H9 (cell line): ENCODE results near the gene SUPT6H. TPM values are rescaled to one million over a fixed set of nuclear protein-coding genes. Genes with fewer than 3 reads are reported as not detected.

ENCODE experiments used
- DNase-seq: peaks from one replicate; pipeline ENCODE4 v3.0.0-alpha.2; 2017
- H2AFZ ChIP-seq: one replicate; pipeline ENCODE4 v1.6.1; 2013; ENCODE audit warnings: mild to moderate bottlenecking, low read length, control low read depth, moderate library complexity
- H2AK5ac ChIP-seq: 2 replicates; pipeline ENCODE4 v1.6.1; 2013; ENCODE audit warnings: low read length, control low read depth, mixed read lengths; ENCODE audit not compliant: insufficient read length
- H2BK120ac ChIP-seq: one replicate; pipeline ENCODE4 v1.6.1; 2013; ENCODE audit warnings: low read depth, mild to moderate bottlenecking, low read length, control low read depth, inconsistent platforms; ENCODE audit not compliant: poor library complexity, severe bottlenecking
- H2BK12ac ChIP-seq: 2 replicates; pipeline ENCODE4 v1.6.1; 2013; ENCODE audit warnings: low read length, control low read depth, mixed read lengths, low read depth; ENCODE audit not compliant: insufficient read length
- H2BK15ac ChIP-seq: 2 replicates; pipeline ENCODE4 v1.6.1; 2013; ENCODE audit warnings: low read depth, low read length, control low read depth
- H2BK20ac ChIP-seq: one replicate; pipeline ENCODE4 v1.6.1; 2013; ENCODE audit warnings: low read depth, mild to moderate bottlenecking, low read length, control low read depth, inconsistent platforms; ENCODE audit not compliant: poor library complexity, severe bottlenecking
- H2BK5ac ChIP-seq: 2 replicates; pipeline ENCODE4 v1.6.1; 2013; ENCODE audit warnings: low read length, control low read depth, mixed read lengths; ENCODE audit not compliant: insufficient read length
- H3K14ac ChIP-seq: 2 replicates; pipeline ENCODE4 v1.6.1; 2013; ENCODE audit warnings: low read length, control low read depth; ENCODE audit not compliant: insufficient read depth
- H3K18ac ChIP-seq: 2 replicates; pipeline ENCODE4 v1.6.1; 2013; ENCODE audit warnings: low read depth, mild to moderate bottlenecking, mixed read lengths, low read length, control low read depth; ENCODE audit not compliant: insufficient read length
- H3K23ac ChIP-seq: 2 replicates; pipeline ENCODE4 v1.6.1; 2013; ENCODE audit warnings: low read length, control low read depth, mixed read lengths, low read depth; ENCODE audit not compliant: insufficient read length
- H3K23me2 ChIP-seq: 2 replicates; pipeline ENCODE4 v1.6.1; 2013; ENCODE audit warnings: low read depth, mild to moderate bottlenecking, mixed read lengths, low read length, control low read depth; ENCODE audit not compliant: insufficient read length, poor library complexity, severe bottlenecking
- H3K27ac ChIP-seq: 2 replicates; pipeline ENCODE4 v1.5.1; 2013; ENCODE audit warnings: low read length, control low read depth, mixed read lengths, low read depth; ENCODE audit not compliant: insufficient read length
- H3K27me3 ChIP-seq: 2 replicates; pipeline ENCODE4 v1.6.1; 2013; ENCODE audit warnings: low read length, control low read depth, inconsistent platforms; ENCODE audit not compliant: insufficient read depth
- H3K4ac ChIP-seq: 2 replicates; pipeline ENCODE4 v1.6.1; 2013; ENCODE audit warnings: low read depth, mild to moderate bottlenecking, control low read depth, inconsistent platforms, low read length, moderate library complexity
- H3K4me1 ChIP-seq: 2 replicates; pipeline ENCODE4 v1.6.1; 2013; ENCODE audit warnings: low read length, control low read depth, inconsistent platforms; ENCODE audit not compliant: insufficient read depth
- H3K4me2 ChIP-seq: 2 replicates; pipeline ENCODE4 v1.6.1; 2013; ENCODE audit warnings: low read length, control low read depth, mixed read lengths; ENCODE audit not compliant: insufficient read length, insufficient read depth
- H3K56ac ChIP-seq: 2 replicates; pipeline ENCODE4 v1.6.1; 2013; ENCODE audit warnings: low read depth, mild to moderate bottlenecking, mixed read lengths, low read length, control low read depth; ENCODE audit not compliant: insufficient read length
- H3K79me1 ChIP-seq: 2 replicates; pipeline ENCODE4 v1.6.1; 2013; ENCODE audit warnings: low read depth, mild to moderate bottlenecking, moderate library complexity, low read length, control low read depth, inconsistent platforms; ENCODE audit not compliant: insufficient read depth, poor library complexity, severe bottlenecking
- H3K79me2 ChIP-seq: 2 replicates; pipeline ENCODE4 v1.6.1; 2013; ENCODE audit warnings: low read length, control low read depth, inconsistent platforms; ENCODE audit not compliant: insufficient read depth
- H3K9ac ChIP-seq: 2 replicates; pipeline ENCODE4 v1.6.1; 2013; ENCODE audit warnings: low read length, control low read depth, mixed read lengths; ENCODE audit not compliant: insufficient read length; ENCODE audit errors: extremely low read depth
- H3K9me3 ChIP-seq: one replicate; pipeline ENCODE4 v1.6.1; 2013; ENCODE audit warnings: low read depth, low read length, inconsistent platforms; ENCODE audit not compliant: control insufficient read depth
- H3T11ph ChIP-seq: one replicate; pipeline ENCODE4 v1.6.1; 2013; ENCODE audit warnings: mild to moderate bottlenecking, low read length, control low read depth, inconsistent platforms
- H4K20me1 ChIP-seq: one replicate; pipeline ENCODE4 v1.6.1; 2013; ENCODE audit not compliant: control insufficient read depth, insufficient read length, insufficient read depth
- H4K5ac ChIP-seq: 2 replicates; pipeline ENCODE4 v1.6.1; 2013; ENCODE audit warnings: low read depth, mild to moderate bottlenecking, mixed read lengths, low read length, control low read depth; ENCODE audit not compliant: insufficient read length
- H4K8ac ChIP-seq: replicated peaks from 2 replicates; pipeline ENCODE4 v1.6.1; 2013; ENCODE audit warnings: low read length, control low read depth, mixed read lengths, low read depth; ENCODE audit not compliant: insufficient read length
- H4K91ac ChIP-seq: 2 replicates; pipeline ENCODE4 v1.6.1; 2013; ENCODE audit warnings: low read depth, mild to moderate bottlenecking, moderate library complexity, mixed read lengths, low read length, control low read depth; ENCODE audit not compliant: insufficient read length
- H3K27ac Mint-ChIP-seq, 3 experiments: 2 replicates in 2 of 3; 3 replicates in 1 of 3; pipeline ENCODE4 v1.8.0; 2020 to 2021; ENCODE audit warnings: mixed read lengths in 3 of 3, mild to moderate bottlenecking in 1 of 3, moderate library complexity in 1 of 3
- H3K27me3 Mint-ChIP-seq: 2 replicates; pipeline ENCODE4 v1.8.0; 2021; ENCODE audit warnings: low read depth, mild to moderate bottlenecking, moderate library complexity, mixed read lengths
- H3K36me3 Mint-ChIP-seq, 3 experiments: 2 replicates in 2 of 3; 3 replicates in 1 of 3; pipeline ENCODE4 v1.8.0; 2020 to 2021; ENCODE audit warnings: low read depth in 3 of 3, mixed read lengths in 3 of 3; ENCODE audit not compliant: insufficient read depth in 1 of 3
- H3K4me1 Mint-ChIP-seq, 2 experiments: 2 replicates each; pipeline ENCODE4 v1.8.0; 2020; ENCODE audit warnings: mixed read lengths in 2 of 2
- H3K4me3 Mint-ChIP-seq, 2 experiments: 2 replicates in 1 of 2; 3 replicates in 1 of 2; pipeline ENCODE4 v1.8.0; 2020 to 2021; ENCODE audit warnings: mild to moderate bottlenecking in 2 of 2, mixed read lengths in 2 of 2, moderate library complexity in 1 of 2
- H3K9me3 Mint-ChIP-seq, 2 experiments: 2 replicates in 1 of 2; 3 replicates in 1 of 2; pipeline ENCODE4 v1.8.0; 2020; ENCODE audit warnings: mild to moderate bottlenecking in 2 of 2, mixed read lengths in 2 of 2, moderate library complexity in 1 of 2
- WGBS: extraction: QIAGEN DNeasy Blood & Tissue Kit; methylation state at CpG from one replicate; pipeline ENCODE4 v1.1.7; 2013; ENCODE audit warnings: missing lambda C conversion rate, low lambda C conversion rate, mixed read lengths; ENCODE audit not compliant: insufficient read length; ENCODE audit errors: extremely low coverage; 5-methylcytosine and 5-hydroxymethylcytosine counted together
- total RNA-seq: library from RNA; stranded (reverse); gene quantifications from 2 replicates; pipeline ENCODE4 v1.2.1, GENCODE V29; 2021
- TF ChIP-seq, protein P1 (sequence below): fragments of 200-600 bp; sonication (generic); conservative IDR thresholded peaks from 3 replicates; pipeline ENCODE4 v1.8.0; 2021; ENCODE audit warnings: antibody characterized with exemption, mild to moderate bottlenecking

Gene SUPT6H
- total RNA-seq, 1 experiment from 2014 or later = 85.8 TPM

- WGBS = no CpG with 5 or more reads among the region's 10 CpGs
- H3K4me3 Mint-ChIP-seq = peak overlapping the region in 1 of 2 experiments; percentile 54; a peak in 1 of 5 replicates
Observed at GRCh38 chr17:28700830-28701492, 39.0 kb downstream of the SUPT6H start.

More at GRCh38 chr17:28700830-28701492, 39.0 kb downstream of the SUPT6H start:
- Histone ChIP-seq H3K4me2 (no peak overlapping the region), H3K4me1 (no peaks in the 10 kb centered on the region), H4K91ac (no peak overlapping the region), H2BK12ac (no peak overlapping the region), H3K23me2 (no peaks in the 10 kb centered on the region), H2AK5ac (no peak overlapping the region), H3K79me2 (no peaks in the 10 kb centered on the region), H3K27me3 (no peaks in the 10 kb centered on the region), H2BK5ac (no peak overlapping the region), H3K23ac (no peak overlapping the region), H3K14ac (no peak overlapping the region), H3K27ac (no peak overlapping the region), H2AFZ (no peak overlapping the region), H3T11ph (no peak overlapping the region), H2BK120ac (no peak overlapping the region), H3K9me3 (no peaks in the 10 kb centered on the region), H3K4ac (no peak overlapping the region), H3K56ac (no peak overlapping the region), H4K5ac (no peak overlapping the region), H3K18ac (no peak overlapping the region), H2BK15ac (no peak overlapping the region), H4K20me1 (peaks cover 4% of the 10 kb centered on the region), H3K79me1 (no peaks in the 10 kb centered on the region), H4K8ac (no peak overlapping the region), H3K9ac (no peak overlapping the region), H2BK20ac (no peak overlapping the region)
- no peaks in the 10 kb centered on the region for H3K27me3 Mint-ChIP-seq
- H3K27ac Mint-ChIP-seq = peak overlapping the region in 1 of 3 experiments; percentile 35; a peak in 2 of 7 replicates
- no peak for DNase-seq
- peaks cover 40 to 90% (median 81%) of the 10 kb centered on the region in 3 experiments; a peak in 6 of 7 replicates for H3K36me3 Mint-ChIP-seq
- no peaks in the 10 kb centered on the region for H3K9me3 Mint-ChIP-seq
- peaks cover 19 to 21% of the 10 kb centered on the region in 2 experiments for H3K4me1 Mint-ChIP-seq
- TF ChIP-seq, protein P1, sequence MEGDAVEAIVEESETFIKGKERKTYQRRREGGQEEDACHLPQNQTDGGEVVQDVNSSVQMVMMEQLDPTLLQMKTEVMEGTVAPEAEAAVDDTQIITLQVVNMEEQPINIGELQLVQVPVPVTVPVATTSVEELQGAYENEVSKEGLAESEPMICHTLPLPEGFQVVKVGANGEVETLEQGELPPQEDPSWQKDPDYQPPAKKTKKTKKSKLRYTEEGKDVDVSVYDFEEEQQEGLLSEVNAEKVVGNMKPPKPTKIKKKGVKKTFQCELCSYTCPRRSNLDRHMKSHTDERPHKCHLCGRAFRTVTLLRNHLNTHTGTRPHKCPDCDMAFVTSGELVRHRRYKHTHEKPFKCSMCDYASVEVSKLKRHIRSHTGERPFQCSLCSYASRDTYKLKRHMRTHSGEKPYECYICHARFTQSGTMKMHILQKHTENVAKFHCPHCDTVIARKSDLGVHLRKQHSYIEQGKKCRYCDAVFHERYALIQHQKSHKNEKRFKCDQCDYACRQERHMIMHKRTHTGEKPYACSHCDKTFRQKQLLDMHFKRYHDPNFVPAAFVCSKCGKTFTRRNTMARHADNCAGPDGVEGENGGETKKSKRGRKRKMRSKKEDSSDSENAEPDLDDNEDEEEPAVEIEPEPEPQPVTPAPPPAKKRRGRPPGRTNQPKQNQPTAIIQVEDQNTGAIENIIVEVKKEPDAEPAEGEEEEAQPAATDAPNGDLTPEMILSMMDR = peak; percentile 19; the same call in 1 of the 3 replicates
